Mesendoderm (in vitro differentiated cells): ENCODE measurements around the gene AKAP6.
A peak's percentile ranks its signal among the peaks of the same experiment; 100 is the strongest.

Experiments
- DNase-seq: peaks from one replicate; pipeline ENCODE4 v3.0.0; 2013
- H2AK5ac ChIP-seq: 2 replicates; pipeline ENCODE4 v1.6.1; 2013; ENCODE audit warnings: low read length, inconsistent platforms
- H2BK120ac ChIP-seq: 2 replicates; pipeline ENCODE4 v1.6.1; 2013; ENCODE audit warnings: low read depth, mild to moderate bottlenecking, low read length, moderate library complexity, mixed read lengths
- H2BK15ac ChIP-seq: replicated peaks from 2 replicates; pipeline ENCODE4 v1.6.1; 2013; ENCODE audit warnings: low read depth, mild to moderate bottlenecking, moderate library complexity
- H2BK5ac ChIP-seq: 2 replicates; pipeline ENCODE4 v1.6.1; 2013; ENCODE audit warnings: low read length, inconsistent platforms
- H3K18ac ChIP-seq: 2 replicates; pipeline ENCODE4 v1.6.1; 2013; ENCODE audit warnings: mild to moderate bottlenecking, low read length, mixed read lengths
- H3K23ac ChIP-seq: one replicate; pipeline ENCODE4 v1.6.1; 2013; ENCODE audit warnings: low read length
- H3K27ac ChIP-seq: 2 replicates; pipeline ENCODE4 v1.5.1; 2013; ENCODE audit warnings: low read depth, mild to moderate bottlenecking, inconsistent platforms, low read length, moderate library complexity
- H3K27me3 ChIP-seq: 2 replicates; pipeline ENCODE4 v1.6.1; 2013; ENCODE audit warnings: low read length, control low read depth, mild to moderate bottlenecking, inconsistent platforms; ENCODE audit not compliant: insufficient read depth, poor library complexity
- H3K36me3 ChIP-seq: 2 replicates; pipeline ENCODE4 v1.6.1; 2013; ENCODE audit warnings: low read length, inconsistent platforms; ENCODE audit not compliant: control insufficient read depth, insufficient read depth
- H3K4ac ChIP-seq: one replicate; pipeline ENCODE4 v1.6.1; 2013; ENCODE audit warnings: low read depth, mild to moderate bottlenecking, low read length, moderate library complexity
- H3K4me1 ChIP-seq: 2 replicates; pipeline ENCODE4 v1.6.1; 2013; ENCODE audit warnings: low read depth, low read length, inconsistent platforms; ENCODE audit not compliant: control insufficient read depth
- H3K4me2 ChIP-seq: 2 replicates; pipeline ENCODE4 v1.6.1; 2013; ENCODE audit warnings: low read length
- H3K4me3 ChIP-seq: 2 replicates; pipeline ENCODE4 v1.5.1; 2013; ENCODE audit warnings: mild to moderate bottlenecking, low read length
- H3K56ac ChIP-seq: one replicate; pipeline ENCODE4 v1.6.1; 2013; ENCODE audit warnings: low read length
- H3K79me1 ChIP-seq: 2 replicates; pipeline ENCODE4 v1.6.1; 2013; ENCODE audit warnings: low read length, inconsistent platforms
- H3K79me2 ChIP-seq: 2 replicates; pipeline ENCODE4 v1.6.1; 2013; ENCODE audit warnings: mild to moderate bottlenecking, low read length; ENCODE audit not compliant: control insufficient read depth, insufficient read depth
- H3K9ac ChIP-seq: 2 replicates; pipeline ENCODE4 v1.6.1; 2013; ENCODE audit warnings: low read length, inconsistent platforms
- H4K5ac ChIP-seq: one replicate; pipeline ENCODE4 v1.6.1; 2013; ENCODE audit warnings: low read length
- H4K8ac ChIP-seq: one replicate; pipeline ENCODE4 v1.6.1; 2013; ENCODE audit warnings: low read depth, mild to moderate bottlenecking, control low read depth, low read length, moderate library complexity
- WGBS: extraction: QIAGEN DNeasy Blood & Tissue Kit; methylation state at CpG from one replicate; pipeline ENCODE4 v1.1.7; 2013; ENCODE audit warnings: low lambda C conversion rate, missing lambda C conversion rate; ENCODE audit not compliant: insufficient coverage; ENCODE audit errors: extremely low coverage; 5-methylcytosine and 5-hydroxymethylcytosine counted together

AKAP6 gene

DNA sequence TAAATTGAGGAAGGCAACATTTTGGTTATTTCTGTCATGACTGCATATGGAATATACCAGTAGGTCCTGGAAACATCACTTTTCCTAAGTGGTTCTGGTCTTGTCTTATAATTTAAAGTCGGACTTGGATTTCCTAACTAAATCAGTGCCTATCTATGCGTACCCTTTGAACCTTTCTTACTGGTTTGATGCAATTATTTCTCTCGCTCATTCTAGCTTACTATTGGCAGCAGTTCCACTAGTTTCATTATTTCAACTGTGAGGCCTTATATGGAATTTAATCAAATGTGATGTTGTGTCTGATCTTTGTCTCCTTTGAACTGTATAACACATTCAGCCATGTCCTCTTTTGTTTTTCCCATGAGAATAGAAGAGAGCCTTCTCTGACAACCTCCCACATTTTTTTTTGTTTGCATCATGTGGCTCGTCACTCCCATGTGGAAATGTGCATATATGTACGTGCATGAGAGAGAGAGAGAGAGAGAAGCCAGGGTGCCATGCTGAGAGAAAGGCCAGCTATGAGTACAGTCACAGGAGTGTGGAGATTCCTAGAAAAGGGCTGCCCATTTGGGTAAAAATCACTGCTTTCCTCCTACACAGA is 48.0 kb downstream of the AKAP6 start:
- no peak overlapping the region for H4K8ac ChIP-seq
- no peaks in the 10 kb centered on the region for H3K36me3 ChIP-seq
- no peak overlapping the region for H2AK5ac ChIP-seq
- no peak overlapping the region for H3K9ac ChIP-seq
- no peak overlapping the region for H3K4me3 ChIP-seq
- no peak overlapping the region for H3K4ac ChIP-seq
- no peak overlapping the region for H3K18ac ChIP-seq
- no peaks in the 10 kb centered on the region for H3K4me1 ChIP-seq
- no peak overlapping the region for H3K23ac ChIP-seq
- no peaks in the 10 kb centered on the region for H3K79me1 ChIP-seq
- H3K27ac ChIP-seq: no peak overlapping the region
- no CpG with 5 or more reads among the region's 5 CpGs for WGBS
- no peaks in the 10 kb centered on the region for H3K79me2 ChIP-seq
- no peaks in the 10 kb centered on the region for H3K27me3 ChIP-seq
- no peak overlapping the region for H3K56ac ChIP-seq
- no peak overlapping the region for H2BK15ac ChIP-seq
- no peak for DNase-seq
- no peak overlapping the region for H3K4me2 ChIP-seq
- H4K5ac ChIP-seq: no peak overlapping the region
- no peak overlapping the region for H2BK5ac ChIP-seq
- no peak overlapping the region for H2BK120ac ChIP-seq

DNA sequence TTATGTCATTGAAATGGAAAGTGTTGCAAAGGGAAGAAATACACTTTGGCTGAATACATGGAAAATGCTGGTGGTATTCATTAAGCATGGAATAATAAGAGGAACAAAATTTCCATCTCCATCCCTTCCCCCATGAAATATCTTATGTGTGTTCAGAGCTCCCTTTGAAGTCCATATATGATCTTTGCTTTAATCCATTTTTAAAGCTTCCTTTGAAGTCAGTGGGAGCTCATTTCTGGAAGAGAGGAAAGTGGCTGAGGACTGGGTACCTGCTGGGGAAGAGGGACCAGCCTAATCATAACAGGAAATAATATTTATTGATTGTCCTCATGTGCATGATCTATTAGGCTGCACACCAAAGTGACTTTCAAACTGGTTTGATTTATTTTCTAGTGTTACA is 49.2 kb downstream of the AKAP6 start:
- H3K4ac ChIP-seq: no peak overlapping the region
- H3K4me3 ChIP-seq: no peak overlapping the region
- no peak overlapping the region for H4K8ac ChIP-seq
- no peak overlapping the region for H3K9ac ChIP-seq
- no peak overlapping the region for H3K23ac ChIP-seq
- H3K79me1 ChIP-seq: no peaks in the 10 kb centered on the region
- no peak overlapping the region for H3K18ac ChIP-seq
- H3K36me3 ChIP-seq: no peaks in the 10 kb centered on the region
- H3K56ac ChIP-seq: no peak overlapping the region
- H2BK120ac ChIP-seq: no peak overlapping the region
- no peaks in the 10 kb centered on the region for H3K27me3 ChIP-seq
- no peak overlapping the region for H2BK5ac ChIP-seq
- no peak overlapping the region for H3K27ac ChIP-seq
- no peak overlapping the region for H4K5ac ChIP-seq
- DNase-seq: no peak
- H2BK15ac ChIP-seq: no peak overlapping the region
- no peak overlapping the region for H3K4me2 ChIP-seq
- no peak overlapping the region for H2AK5ac ChIP-seq
- H3K79me2 ChIP-seq: no peaks in the 10 kb centered on the region
- no peaks in the 10 kb centered on the region for H3K4me1 ChIP-seq

DNA sequence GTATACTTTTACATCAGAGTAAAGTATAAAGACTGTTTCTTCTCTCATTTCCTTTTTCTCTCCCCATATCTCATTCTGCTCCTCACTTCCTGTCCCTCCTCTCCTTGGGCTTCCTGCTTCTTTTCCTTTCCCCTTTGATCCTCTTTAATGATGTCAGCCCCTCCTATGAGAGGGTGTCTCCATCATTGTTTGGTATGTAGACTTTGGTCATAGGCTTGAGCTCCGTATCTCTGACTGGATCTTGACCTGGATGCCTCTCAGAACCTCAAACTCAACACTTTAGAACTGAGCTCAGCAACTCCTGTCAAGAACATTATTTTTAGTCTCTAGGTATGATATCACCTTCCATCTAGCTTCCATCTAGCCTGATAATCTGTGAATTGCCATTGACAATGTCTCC is 50.3 kb downstream of the AKAP6 start:
- Histone ChIP-seq H3K79me1 (no peaks in the 10 kb centered on the region), H3K79me2 (no peaks in the 10 kb centered on the region), H2BK120ac (no peak overlapping the region), H3K4me3 (no peak overlapping the region), H3K27me3 (no peaks in the 10 kb centered on the region), H3K4ac (no peak overlapping the region), H3K36me3 (no peaks in the 10 kb centered on the region), H3K56ac (no peak overlapping the region), H2BK5ac (no peak overlapping the region), H4K8ac (no peak overlapping the region), H3K4me1 (no peaks in the 10 kb centered on the region), H3K18ac (no peak overlapping the region), H2AK5ac (no peak overlapping the region), H3K4me2 (no peak overlapping the region), H3K23ac (no peak overlapping the region), H3K27ac (no peak overlapping the region), H3K9ac (no peak overlapping the region), H2BK15ac (no peak overlapping the region), H4K5ac (no peak overlapping the region)
- no CpG with 5 or more reads among the region's 1 CpG for WGBS
- peak; percentile 41 for DNase-seq

DNA sequence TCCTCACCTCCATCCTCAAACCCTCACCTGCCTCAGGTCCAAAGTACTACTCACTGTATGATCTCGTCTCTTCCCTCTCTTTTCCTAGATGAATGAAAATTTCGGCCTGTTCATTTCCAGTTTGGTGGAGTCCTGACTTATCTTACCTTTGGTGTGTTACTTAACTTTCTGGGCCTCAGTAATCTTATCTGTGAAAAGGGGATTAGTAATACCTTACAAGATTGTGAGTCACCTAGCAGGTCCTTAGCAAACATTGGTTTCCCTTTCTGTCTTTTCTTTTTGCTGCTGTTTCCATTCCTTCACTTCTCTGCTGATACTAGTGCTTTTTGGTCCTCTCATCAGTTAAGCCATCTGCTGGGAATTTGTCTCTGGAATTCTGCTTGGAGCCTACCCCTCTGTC is 52.8 kb downstream of the AKAP6 start:
- no peaks in the 10 kb centered on the region for H3K4me1 ChIP-seq
- H3K9ac ChIP-seq: no peak overlapping the region
- H2AK5ac ChIP-seq: no peak overlapping the region
- H2BK15ac ChIP-seq: no peak overlapping the region
- no peak overlapping the region for H2BK5ac ChIP-seq
- no peak overlapping the region for H3K56ac ChIP-seq
- no peak overlapping the region for H3K27ac ChIP-seq
- H4K5ac ChIP-seq: no peak overlapping the region
- WGBS: no CpG with 5 or more reads among the region's 2 CpGs
- H3K4me2 ChIP-seq: no peak overlapping the region
- no peak overlapping the region for H2BK120ac ChIP-seq
- H3K36me3 ChIP-seq: no peaks in the 10 kb centered on the region
- H3K18ac ChIP-seq: no peak overlapping the region
- no peaks in the 10 kb centered on the region for H3K27me3 ChIP-seq
- H3K79me1 ChIP-seq: no peaks in the 10 kb centered on the region
- no peak overlapping the region for H3K4me3 ChIP-seq
- no peak overlapping the region for H3K4ac ChIP-seq
- H4K8ac ChIP-seq: no peak overlapping the region
- no peak overlapping the region for H3K23ac ChIP-seq
- no peaks in the 10 kb centered on the region for H3K79me2 ChIP-seq
- peak; percentile 37 for DNase-seq

DNA sequence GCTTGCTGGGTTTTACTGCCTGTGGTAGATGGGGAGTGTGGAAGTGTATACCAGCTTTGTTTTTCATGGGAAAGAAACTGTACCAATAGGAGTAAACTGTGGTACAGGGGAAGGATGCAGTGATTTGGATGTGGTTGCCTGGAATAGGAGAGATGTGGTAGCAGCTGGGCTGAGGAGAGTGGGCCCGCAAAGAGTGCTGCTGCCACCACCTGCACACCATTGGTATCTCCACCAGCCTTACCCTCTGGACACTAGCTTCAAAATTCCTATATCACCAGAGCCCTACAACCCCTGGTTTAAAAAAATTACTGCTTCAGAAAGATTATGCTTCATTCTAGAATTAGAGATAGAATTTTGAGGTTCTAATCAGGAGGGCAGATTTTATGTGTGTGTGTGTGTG is 53.6 kb downstream of the AKAP6 start:
- Histone ChIP-seq H3K9ac (no peak overlapping the region), H3K56ac (no peak overlapping the region), H3K27me3 (no peaks in the 10 kb centered on the region), H2BK5ac (no peak overlapping the region), H3K36me3 (no peaks in the 10 kb centered on the region), H2AK5ac (no peak overlapping the region), H4K8ac (no peak overlapping the region), H3K4ac (no peak overlapping the region), H3K23ac (no peak overlapping the region), H2BK120ac (no peak overlapping the region), H3K4me3 (no peak overlapping the region), H3K18ac (no peak overlapping the region), H4K5ac (no peak overlapping the region), H3K79me2 (no peaks in the 10 kb centered on the region), H2BK15ac (no peak overlapping the region), H3K4me1 (no peaks in the 10 kb centered on the region), H3K4me2 (no peak overlapping the region), H3K79me1 (no peaks in the 10 kb centered on the region), H3K27ac (no peak overlapping the region)
- no CpG with 5 or more reads among the region's 1 CpG for WGBS
- peak; percentile 25 for DNase-seq

DNA sequence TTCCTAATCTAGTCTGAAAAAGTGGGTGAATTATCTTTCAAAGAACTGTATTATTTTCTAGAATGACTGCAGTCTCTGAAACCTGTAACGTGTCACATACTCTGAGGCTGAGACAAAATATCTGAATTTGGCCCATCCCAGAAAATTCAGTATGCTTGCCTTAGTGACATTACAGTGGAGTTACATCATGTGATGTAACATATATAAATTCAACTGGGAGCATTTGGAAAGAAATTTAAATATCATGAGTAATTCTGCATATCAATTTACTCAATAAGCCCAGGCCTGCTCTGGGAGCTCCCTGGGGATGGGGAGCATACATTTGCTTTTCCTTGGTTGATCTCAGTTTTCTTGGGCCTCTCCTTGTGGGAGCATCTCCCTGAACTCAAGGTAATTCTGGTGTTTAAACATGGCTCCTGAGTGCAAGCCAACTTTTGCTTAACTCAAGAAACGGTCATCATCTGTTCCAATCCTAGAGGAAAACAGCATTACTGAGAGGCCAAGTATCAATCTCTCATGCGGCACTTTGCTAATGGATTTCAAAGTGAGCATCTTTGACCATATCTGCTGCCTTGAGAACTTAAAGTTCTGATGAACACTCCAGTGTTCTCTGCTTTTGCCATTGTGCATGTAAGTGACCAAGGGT is 54.4 kb downstream of the AKAP6 start:
- Histone ChIP-seq H4K8ac (no peak overlapping the region), H3K79me2 (no peaks in the 10 kb centered on the region), H3K18ac (no peak overlapping the region), H3K27me3 (no peaks in the 10 kb centered on the region), H3K27ac (no peak overlapping the region), H2BK15ac (no peak overlapping the region), H3K79me1 (no peaks in the 10 kb centered on the region), H2AK5ac (no peak overlapping the region), H3K23ac (no peak overlapping the region), H2BK5ac (no peak overlapping the region), H3K4me3 (no peak overlapping the region), H3K56ac (no peak overlapping the region), H3K4ac (no peak overlapping the region), H2BK120ac (no peak overlapping the region), H3K9ac (no peak overlapping the region), H3K36me3 (no peaks in the 10 kb centered on the region), H3K4me1 (no peaks in the 10 kb centered on the region), H4K5ac (no peak overlapping the region), H3K4me2 (no peak overlapping the region)
- WGBS: no CpG with 5 or more reads among the region's 3 CpGs
- DNase-seq: no peak
